Central memory CD8-positive, alpha-beta T cell (primary cell): Measurements from ENCODE around the gene GAL3ST3.
"Not testable (repeated sequence)": the region's sequence is repeated elsewhere in the genome, so short reads cannot be mapped to it uniquely, and the experiment has no call there.

Experiments
- ATAC-seq: fragments of 150-1000 bp; cut with Tn5 transposase; replicated peaks from 2 replicates; pipeline ENCODE4 v1.10.0; 2022; ENCODE audit warnings: mild to moderate bottlenecking, moderate FRiP score, moderate number of reproducible peaks; ENCODE audit not compliant: poor library complexity, severe bottlenecking; ENCODE audit errors: extremely low read depth
- DNase-seq, 2 donors: peaks; one replicate each; pipeline ENCODE4 v3.0.0; 2021; ENCODE audit warnings: low spot score in 2 of 2
- H3K27ac Mint-ChIP-seq: one replicate; pipeline ENCODE4 v1.8.0; 2022; ENCODE audit warnings: low read depth, mild to moderate bottlenecking, moderate library complexity, mixed read lengths
- H3K27me3 Mint-ChIP-seq: one replicate; pipeline ENCODE4 v1.8.0; 2022; ENCODE audit warnings: mixed read lengths
- H3K36me3 Mint-ChIP-seq: one replicate; pipeline ENCODE4 v1.8.0; 2022; ENCODE audit warnings: mild to moderate bottlenecking, moderate library complexity, mixed read lengths; ENCODE audit not compliant: insufficient read depth
- H3K4me1 Mint-ChIP-seq: one replicate; pipeline ENCODE4 v1.8.0; 2022; ENCODE audit warnings: mixed read lengths
- H3K4me3 Mint-ChIP-seq: one replicate; pipeline ENCODE4 v1.8.0; 2022; ENCODE audit warnings: mild to moderate bottlenecking, moderate library complexity, mixed read lengths
- H3K9me3 Mint-ChIP-seq: one replicate; pipeline ENCODE4 v1.8.0; 2022; ENCODE audit warnings: mixed read lengths

The GAL3ST3 gene

GRCh38 chr11:66048547-66049323 is at the start of gene GAL3ST3:
Gene GAL3ST3 (minus strand): TSS chr11:66049161. CDS start chr11:66045415, 3,746 bp downstream.
- H3K9me3 Mint-ChIP-seq: no peaks in the 10 kb centered on the region
- H3K4me1 Mint-ChIP-seq: peaks cover 41% of the 10 kb centered on the region
- no peaks in the 10 kb centered on the region for H3K27me3 Mint-ChIP-seq
- no peak within 1 kb of the TSS for H3K4me3 Mint-ChIP-seq
- peaks cover 13% of the 10 kb centered on the region for H3K36me3 Mint-ChIP-seq
- DNase-seq (no peak), ATAC-seq (no peak)
- H3K27ac Mint-ChIP-seq: no peak within 1 kb of the TSS

GRCh38 chr11:66092125-66092524 is 43.2 kb upstream of the GAL3ST3 start:
- not testable (repeated sequence) for H3K9me3 Mint-ChIP-seq, H3K4me3 Mint-ChIP-seq, ATAC-seq, H3K27ac Mint-ChIP-seq, H3K27me3 Mint-ChIP-seq, DNase-seq, H3K36me3 Mint-ChIP-seq
- H3K4me1 Mint-ChIP-seq: peaks cover 17% of the 10 kb centered on the region

GRCh38 chr11:66090288-66090687 is 41.3 kb upstream of the GAL3ST3 start:
- H3K36me3 Mint-ChIP-seq: peaks cover 5% of the 10 kb centered on the region
- H3K27me3 Mint-ChIP-seq: no peaks in the 10 kb centered on the region
- DNase-seq (no peak), ATAC-seq (no peak)
- peaks cover 21% of the 10 kb centered on the region for H3K4me1 Mint-ChIP-seq
- H3K9me3 Mint-ChIP-seq: no peaks in the 10 kb centered on the region
- H3K4me3 Mint-ChIP-seq: no peak overlapping the region
- peak overlapping the region; percentile 85 for H3K27ac Mint-ChIP-seq

GRCh38 chr11:66089067-66089466 is 40.1 kb upstream of the GAL3ST3 start:
- no peaks in the 10 kb centered on the region for H3K27me3 Mint-ChIP-seq
- H3K4me3 Mint-ChIP-seq: no peak overlapping the region
- no peak for DNase-seq
- peaks cover 32% of the 10 kb centered on the region for H3K4me1 Mint-ChIP-seq
- no peaks in the 10 kb centered on the region for H3K9me3 Mint-ChIP-seq
- ATAC-seq: no peak
- H3K36me3 Mint-ChIP-seq: peaks cover 5% of the 10 kb centered on the region
- no peak overlapping the region for H3K27ac Mint-ChIP-seq

GRCh38 chr11:66087148-66087908 is 38.4 kb upstream of the GAL3ST3 start:
- Mint-ChIP-seq H3K9me3 (no peaks in the 10 kb centered on the region), H3K27me3 (no peaks in the 10 kb centered on the region), H3K36me3 (peaks cover 5% of the 10 kb centered on the region), H3K4me3 (no peak overlapping the region), H3K27ac (no peak overlapping the region), H3K4me1 (peaks cover 46% of the 10 kb centered on the region)
- DNase-seq (no peak), ATAC-seq (no peak)

GRCh38 chr11:66084821-66085475 is 36.0 kb upstream of the GAL3ST3 start:
- H3K36me3 Mint-ChIP-seq: peaks cover 8% of the 10 kb centered on the region
- H3K4me3 Mint-ChIP-seq: no peak overlapping the region
- H3K27ac Mint-ChIP-seq: peak overlapping the region; percentile 85
- ATAC-seq (no peak), DNase-seq (no peak)
- H3K9me3 Mint-ChIP-seq: no peaks in the 10 kb centered on the region
- peaks cover 69% of the 10 kb centered on the region for H3K4me1 Mint-ChIP-seq
- H3K27me3 Mint-ChIP-seq: no peaks in the 10 kb centered on the region

GRCh38 chr11:66083767-66084166 is 34.8 kb upstream of the GAL3ST3 start:
- H3K27ac Mint-ChIP-seq: peak overlapping the region; percentile 85
- peak overlapping the region; percentile 56 for H3K4me3 Mint-ChIP-seq
- ATAC-seq (no peak), DNase-seq (no peak)
- H3K36me3 Mint-ChIP-seq: peaks cover 10% of the 10 kb centered on the region
- no peaks in the 10 kb centered on the region for H3K9me3 Mint-ChIP-seq
- H3K4me1 Mint-ChIP-seq: peaks cover 80% of the 10 kb centered on the region
- no peaks in the 10 kb centered on the region for H3K27me3 Mint-ChIP-seq

- H3K27me3 Mint-ChIP-seq: no peaks in the 10 kb centered on the region
- peaks cover 8% of the 10 kb centered on the region for H3K36me3 Mint-ChIP-seq
- H3K4me1 Mint-ChIP-seq: peaks cover 80% of the 10 kb centered on the region
- H3K9me3 Mint-ChIP-seq: no peaks in the 10 kb centered on the region
- ATAC-seq (no peak), DNase-seq (no peak)
- H3K27ac Mint-ChIP-seq: peak overlapping the region; percentile 85
- peak overlapping the region; percentile 56 for H3K4me3 Mint-ChIP-seq
These were observed 34.2 kb upstream of the GAL3ST3 start for GRCh38 chr11:66082946-66083698.

GRCh38 chr11:66081505-66081904 is 32.5 kb upstream of the GAL3ST3 start:
- H3K4me1 Mint-ChIP-seq: peaks cover 77% of the 10 kb centered on the region

GRCh38 chr11:66080055-66080817 is 31.3 kb upstream of the GAL3ST3 start:
- peaks cover 76% of the 10 kb centered on the region for H3K4me1 Mint-ChIP-seq
- ATAC-seq: peak; percentile 57
- H3K27me3 Mint-ChIP-seq: no peaks in the 10 kb centered on the region
- H3K4me3 Mint-ChIP-seq: peak overlapping the region; percentile 79
- peak overlapping the region; percentile 85 for H3K27ac Mint-ChIP-seq
- no peaks in the 10 kb centered on the region for H3K9me3 Mint-ChIP-seq
- DNase-seq: peak in 1 of 2 donors; percentile 44
- peaks cover 20% of the 10 kb centered on the region for H3K36me3 Mint-ChIP-seq

More at GRCh38 chr11:66081505-66081904, 32.5 kb upstream of the GAL3ST3 start:
- Mint-ChIP-seq H3K27ac (peak overlapping the region; percentile 85), H3K4me3 (peak overlapping the region; percentile 79), H3K36me3 (peaks cover 16% of the 10 kb centered on the region), H3K9me3 (no peaks in the 10 kb centered on the region), H3K27me3 (no peaks in the 10 kb centered on the region)
- ATAC-seq (peak; percentile 95), DNase-seq (peak; percentile 45 to 67)

GRCh38 chr11:66078949-66079348 is 30.0 kb upstream of the GAL3ST3 start:
- H3K27me3 Mint-ChIP-seq, H3K4me3 Mint-ChIP-seq, DNase-seq, H3K9me3 Mint-ChIP-seq, ATAC-seq: not testable (repeated sequence)
- peaks cover 31% of the 10 kb centered on the region for H3K36me3 Mint-ChIP-seq
- H3K27ac Mint-ChIP-seq: peak overlapping the region; percentile 85
- H3K4me1 Mint-ChIP-seq: peaks cover 64% of the 10 kb centered on the region
